HG02759 (cell line): Measurements from ENCODE around the gene ZSCAN9.

Source experiments
- ATAC-seq: cut with Tn5 transposase; IDR thresholded peaks from one replicate; pipeline ENCODE4 v1.9.1; 2021; ENCODE audit warnings: mild to moderate bottlenecking, moderate library complexity; ENCODE audit not compliant: unreplicated experiment

Gene ZSCAN9

DNA sequence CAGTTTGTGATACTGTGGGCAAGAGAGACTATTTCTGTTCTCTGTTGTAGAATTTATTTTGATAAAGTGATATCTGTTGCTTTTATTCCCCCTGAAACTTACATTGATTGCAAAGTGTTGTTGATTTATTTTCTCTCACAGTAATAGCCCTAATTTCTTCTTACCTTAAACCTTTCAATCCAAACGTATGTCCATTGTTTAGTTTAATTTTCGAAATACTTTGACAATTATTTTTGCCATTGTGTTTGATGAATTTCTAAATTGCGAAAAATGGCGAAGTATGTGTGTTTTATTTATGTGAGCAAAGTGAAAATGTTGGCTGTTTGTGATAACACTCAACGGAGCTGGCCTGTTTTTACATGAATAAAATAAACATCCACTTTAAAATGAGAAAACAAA is 41.5 kb downstream of the ZSCAN9 start:
- ATAC-seq, result no peak

DNA sequence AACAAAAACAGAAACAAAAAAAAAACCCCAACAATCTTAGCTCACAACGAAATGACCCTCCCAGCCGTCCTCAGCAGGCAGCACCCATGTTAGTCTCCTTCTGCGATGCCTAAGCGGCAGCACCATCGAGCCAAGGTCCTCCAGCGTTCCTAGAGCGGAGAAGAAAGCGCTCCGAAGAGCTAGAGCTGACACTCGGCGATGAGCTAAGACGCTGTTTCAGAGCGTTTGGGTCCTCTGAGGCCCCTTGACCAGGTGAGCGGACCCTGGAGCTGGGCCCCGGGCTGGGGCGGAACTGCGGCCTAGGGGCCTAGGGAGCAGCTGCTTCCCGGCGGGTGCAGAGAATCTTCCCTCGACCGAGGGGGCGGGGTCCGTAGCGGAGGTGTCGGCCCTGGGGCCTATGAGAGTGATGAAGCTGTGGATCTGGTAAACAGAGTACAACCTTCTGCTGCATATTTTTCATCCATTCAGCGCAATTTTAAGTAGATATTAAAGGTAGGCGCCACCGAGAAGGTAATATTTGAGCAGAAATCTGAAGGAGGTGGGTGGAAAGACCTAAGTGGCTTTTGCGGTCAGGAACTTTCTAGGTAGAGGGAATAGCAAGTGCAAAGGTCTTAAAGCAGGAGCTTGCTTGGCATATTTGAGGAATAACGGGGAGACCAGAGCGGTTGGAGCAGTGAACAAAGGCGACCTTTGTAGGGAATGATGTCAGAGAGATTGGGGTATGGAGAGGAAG is 42.1 kb downstream of the ZSCAN9 start, which contains the start of gene ZSCAN26:
Gene ZSCAN26, plus strand, starts transcription at position 182 of the 733 bp plus-strand sequence. CDS start 4,777 bp downstream, outside the sequence.
- ATAC-seq, result peak; percentile 93

DNA sequence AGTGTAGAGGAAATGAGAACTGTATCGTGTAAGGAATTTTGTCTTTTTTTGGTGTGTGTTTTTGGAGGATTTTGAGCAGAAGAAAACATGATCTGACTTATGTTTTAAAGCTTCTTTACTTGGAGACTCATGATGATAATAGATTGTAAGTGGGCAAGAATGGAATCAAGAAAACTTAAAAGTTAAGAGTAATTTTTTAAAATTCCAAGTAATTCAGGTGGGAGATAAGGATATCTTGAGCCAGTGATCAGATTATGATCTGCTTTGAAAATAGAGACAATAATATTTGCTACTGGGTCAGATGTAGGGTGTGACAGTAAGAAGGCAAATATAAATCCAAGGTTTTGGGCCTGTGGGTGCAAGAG is 42.6 kb downstream of the ZSCAN9 start:
- no peak for ATAC-seq

DNA sequence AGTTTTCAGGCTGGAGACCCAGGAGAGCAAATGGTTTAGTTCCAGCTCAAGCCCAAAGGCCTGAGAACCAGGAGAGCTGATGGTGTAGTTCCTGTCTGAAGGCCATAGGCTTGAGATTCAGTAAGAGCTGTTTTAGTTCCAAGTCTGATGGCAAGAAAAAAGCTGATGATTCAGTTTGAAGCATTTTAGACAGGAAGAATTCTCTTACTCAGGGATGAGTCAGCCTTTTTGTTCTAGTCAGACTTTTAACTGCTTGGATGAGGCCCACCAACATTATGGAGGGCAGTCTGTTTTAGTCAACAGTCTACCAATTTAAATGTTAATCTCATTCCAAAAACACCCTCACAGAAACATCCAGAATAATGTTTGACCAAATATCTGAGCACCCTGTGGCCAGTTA is 44.4 kb downstream of the ZSCAN9 start:
- no peak for ATAC-seq

DNA sequence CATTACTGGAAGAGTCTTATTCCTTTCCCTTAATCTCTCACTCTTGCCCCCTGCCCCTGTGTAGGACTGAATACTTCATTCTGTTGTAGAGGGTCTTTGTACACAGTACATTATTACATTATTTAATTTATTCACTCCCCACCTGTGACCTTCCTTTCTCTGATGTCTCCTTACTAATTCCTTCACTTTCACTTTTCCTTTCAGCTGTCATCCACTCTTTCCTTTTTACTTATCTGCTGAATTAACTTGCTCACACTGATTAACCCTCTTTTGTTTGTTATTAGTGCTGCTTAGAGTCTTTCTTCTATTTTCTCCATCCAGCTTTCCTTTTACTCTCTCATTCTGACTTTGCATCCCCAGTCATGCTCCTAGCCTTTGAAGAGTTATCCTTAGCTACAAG is 49.8 kb downstream of the ZSCAN9 start:
- ATAC-seq, result no peak

DNA sequence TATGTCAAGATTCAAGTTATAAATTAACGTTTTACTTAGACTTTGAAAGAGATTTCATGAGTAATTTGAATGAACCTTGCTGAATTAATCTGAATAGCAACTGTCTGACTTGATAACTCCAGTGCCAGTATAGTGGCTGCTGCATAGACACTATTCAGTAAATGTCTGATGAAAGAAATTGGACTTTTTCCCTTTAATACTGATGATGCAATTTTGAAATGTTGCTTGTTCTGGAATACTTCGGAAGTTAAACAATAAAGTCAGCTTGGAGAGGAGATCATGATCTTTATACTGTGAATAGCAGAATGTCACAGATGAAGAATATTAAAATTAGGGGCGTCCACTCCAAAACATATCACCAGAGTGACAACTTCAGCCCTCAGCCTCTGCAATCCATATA is 52.7 kb downstream of the ZSCAN9 start:
- no peak for ATAC-seq

DNA sequence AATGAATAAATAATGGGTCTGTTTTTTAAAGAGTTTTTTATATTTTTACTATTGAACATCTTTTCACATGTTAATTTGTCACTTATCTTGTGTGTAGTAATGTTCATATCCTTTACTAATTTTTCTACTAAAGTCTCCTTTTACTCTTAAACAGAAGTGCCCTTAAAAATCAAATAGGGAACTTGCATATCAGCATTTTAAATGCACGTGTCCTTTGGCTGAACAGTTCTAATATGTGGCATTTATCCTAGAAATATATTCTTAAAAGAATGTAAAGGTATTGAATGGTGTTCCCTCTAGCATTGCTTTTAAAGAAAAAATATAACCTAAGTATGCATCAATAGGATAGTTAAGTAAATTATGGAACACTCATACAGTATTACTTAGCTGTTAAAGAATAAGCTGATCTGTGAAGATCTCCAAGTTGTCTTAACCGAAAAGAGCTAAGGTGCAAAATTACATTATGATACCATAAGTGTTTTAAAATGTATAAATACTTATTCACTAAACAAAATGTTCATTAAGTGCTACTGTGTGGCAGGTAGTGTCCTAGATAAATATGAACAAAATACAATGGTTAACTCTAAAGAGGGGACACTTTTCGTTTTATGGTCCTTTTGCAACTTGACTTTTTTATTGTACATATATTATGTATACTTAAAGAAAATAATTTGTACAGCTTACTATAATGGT is 55.7 kb downstream of the ZSCAN9 start:
- no peak for ATAC-seq

DNA sequence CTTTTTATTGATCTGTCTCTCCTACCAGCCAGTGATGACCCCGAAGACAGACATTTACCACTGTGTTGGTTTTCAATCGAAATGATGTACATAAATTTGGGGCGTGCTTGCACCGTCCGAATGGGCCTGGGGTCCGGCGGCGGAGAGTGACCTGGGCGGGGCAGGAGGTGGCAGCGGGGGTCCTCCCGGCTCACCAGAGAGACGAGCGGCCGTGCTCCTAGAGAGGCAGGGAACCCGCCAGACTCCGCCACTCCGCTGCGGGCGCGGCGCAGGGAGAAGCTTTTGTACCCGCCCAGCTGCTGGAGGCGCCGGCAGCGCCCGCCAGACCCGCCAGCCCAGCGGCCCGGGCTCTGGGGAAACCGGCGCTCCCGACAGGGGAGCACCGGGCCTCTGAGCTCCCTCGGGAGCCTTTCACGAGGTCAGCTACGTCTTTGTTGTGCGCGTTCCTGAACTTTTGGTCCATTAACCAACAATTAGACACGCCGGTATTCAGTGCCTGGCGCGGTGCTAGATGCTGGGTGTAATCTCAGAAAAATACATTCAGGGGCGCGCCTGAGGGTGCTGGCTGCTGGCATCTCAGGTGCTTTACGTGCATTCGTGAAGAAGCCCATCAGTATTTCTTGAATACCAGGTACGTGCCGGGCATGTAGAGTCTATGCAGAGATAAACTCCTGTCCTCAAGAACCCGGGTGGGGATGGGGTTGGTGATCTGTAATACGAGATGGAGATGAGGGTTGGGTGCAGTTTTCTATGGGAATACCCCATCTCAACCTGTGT is 56.4 kb downstream of the ZSCAN9 start, which contains the start of gene PGBD1:
Gene PGBD1, plus strand, starts transcription at position 285 of the 777 bp plus-strand sequence. CDS start 2,242 bp downstream, outside the sequence.
- peak; percentile 89 for ATAC-seq

DNA sequence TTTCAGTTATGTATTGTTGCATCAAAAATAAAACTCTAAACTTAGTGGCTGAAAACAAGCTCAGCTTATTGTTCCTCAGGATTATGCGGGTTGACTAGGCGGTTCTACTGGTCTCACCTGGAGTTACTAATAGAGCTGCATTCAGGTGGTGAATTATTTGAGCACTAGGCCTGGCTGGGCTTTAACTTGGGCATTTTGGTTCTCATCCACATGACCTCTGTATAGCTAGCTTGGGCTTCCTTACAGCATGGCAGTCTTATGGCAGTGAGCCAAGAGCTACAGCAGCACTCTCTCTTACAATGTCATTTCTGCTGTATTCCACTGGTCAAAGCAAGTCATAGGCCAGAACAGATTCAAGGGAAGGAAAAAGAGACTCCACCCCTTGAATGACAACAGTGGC is 57.9 kb downstream of the ZSCAN9 start:
- ATAC-seq, result no peak
